ENCODE results near the gene SPATA2. TPM values are rescaled to one million over a fixed set of nuclear protein-coding genes. Genes with fewer than 3 reads are reported as not detected.

Gene SPATA2
- total RNA-seq, 1 donor from 2014 or later, result 4.0 TPM

GRCh38 chr20:49913399-49914047 is 1.8 kb downstream of the SPATA2 start:
- no peaks in the 10 kb centered on the region for H3K9me3 ChIP-seq (ENCODE audit: low read depth)
- H3K79me2 ChIP-seq (ENCODE audit: low read depth), result peaks cover 63% of the 10 kb centered on the region
- Mint-ChIP-seq H3K27ac (no peak overlapping the region), H3K36me3 (no peaks in the 10 kb centered on the region), H3K4me1 (peaks cover 48% of the 10 kb centered on the region), H3K27me3 (ENCODE audit: insufficient read depth, low read depth) (peaks cover 2% of the 10 kb centered on the region), H3K9me3 (no peaks in the 10 kb centered on the region), H3K4me3 (peak overlapping the region; percentile 99)
- no peak for DNase-seq (ENCODE audit: low spot score)
- peak overlapping the region; percentile 94 for H3K4me2 ChIP-seq
- H3K4me1 ChIP-seq, result peaks cover 5% of the 10 kb centered on the region
- H3K27me3 ChIP-seq, result no peaks in the 10 kb centered on the region
- H4K20me1 ChIP-seq (ENCODE audit: low read depth), result peaks cover 44% of the 10 kb centered on the region
- H3K4me3 ChIP-seq, result peak overlapping the region; percentile 81
- H3K27ac ChIP-seq, result no peak overlapping the region
- peaks cover 17% of the 10 kb centered on the region for H3F3A ChIP-seq (ENCODE audit: low read depth)
- H3K36me3 ChIP-seq, result no peaks in the 10 kb centered on the region
- no peak overlapping the region for H3K9ac ChIP-seq
- TF ChIP-seq EZH2 (IDR thresholded peaks at IDR 0.05), result no peak
- no peak for TF ChIP-seq EZH2phosphoT487 (IDR thresholded peaks at IDR 0.05)
- no peak for TF ChIP-seq CTCF (IDR thresholded peaks at IDR 0.05)
- H2AFZ ChIP-seq (replicated peaks), result no peak overlapping the region

GRCh38 chr20:49910340-49910706 is 5.0 kb downstream of the SPATA2 start:
- Histone ChIP-seq H3K27me3 (no peaks in the 10 kb centered on the region), H3K27ac (no peak overlapping the region), H4K20me1 (ENCODE audit: low read depth) (peaks cover 48% of the 10 kb centered on the region), H3K79me2 (ENCODE audit: low read depth) (peaks cover 65% of the 10 kb centered on the region), H3K4me2 (no peak overlapping the region), H3K36me3 (no peaks in the 10 kb centered on the region), H3K4me1 (peaks cover 5% of the 10 kb centered on the region), H3K9me3 (ENCODE audit: low read depth) (no peaks in the 10 kb centered on the region), H3K4me3 (no peak overlapping the region), H3F3A (ENCODE audit: low read depth) (peaks cover 10% of the 10 kb centered on the region), H2AFZ (replicated peaks) (no peak overlapping the region), H3K9ac (no peak overlapping the region)
- H3K27ac Mint-ChIP-seq, result peak overlapping the region; percentile 85
- H3K4me3 Mint-ChIP-seq, result no peak overlapping the region
- no peaks in the 10 kb centered on the region for H3K9me3 Mint-ChIP-seq
- peaks cover 37% of the 10 kb centered on the region for H3K4me1 Mint-ChIP-seq
- H3K27me3 Mint-ChIP-seq (ENCODE audit: insufficient read depth, low read depth), result peaks cover 2% of the 10 kb centered on the region
- TF ChIP-seq EZH2phosphoT487 (IDR thresholded peaks at IDR 0.05), result no peak
- TF ChIP-seq CTCF (IDR thresholded peaks at IDR 0.05), result no peak
- no peak for TF ChIP-seq EZH2 (IDR thresholded peaks at IDR 0.05)
- no peak for DNase-seq (ENCODE audit: low spot score)
- H3K36me3 Mint-ChIP-seq, result peaks cover 3% of the 10 kb centered on the region

- Histone ChIP-seq H3F3A (ENCODE audit: low read depth) (peaks cover 8% of the 10 kb centered on the region), H3K4me3 (no peak overlapping the region), H3K79me2 (ENCODE audit: low read depth) (peaks cover 60% of the 10 kb centered on the region), H2AFZ (replicated peaks) (no peak overlapping the region), H3K4me1 (peaks cover 5% of the 10 kb centered on the region), H3K9ac (no peak overlapping the region), H3K9me3 (ENCODE audit: low read depth) (no peaks in the 10 kb centered on the region), H3K36me3 (no peaks in the 10 kb centered on the region), H3K27me3 (no peaks in the 10 kb centered on the region), H3K27ac (no peak overlapping the region), H3K4me2 (no peak overlapping the region), H4K20me1 (ENCODE audit: low read depth) (peaks cover 45% of the 10 kb centered on the region)
- Mint-ChIP-seq H3K9me3 (no peaks in the 10 kb centered on the region), H3K4me1 (peaks cover 37% of the 10 kb centered on the region), H3K36me3 (peaks cover 5% of the 10 kb centered on the region), H3K27me3 (ENCODE audit: insufficient read depth, low read depth) (peaks cover 2% of the 10 kb centered on the region), H3K27ac (peak overlapping the region; percentile 85), H3K4me3 (peak overlapping the region; percentile 61)
- DNase-seq (ENCODE audit: low spot score), result peak; percentile 71
- TF ChIP-seq EZH2phosphoT487 (IDR thresholded peaks at IDR 0.05), result no peak
- TF ChIP-seq EZH2 (IDR thresholded peaks at IDR 0.05), result no peak
- TF ChIP-seq CTCF (IDR thresholded peaks at IDR 0.05), result peak; percentile 55
Observed at GRCh38 chr20:49909499-49910339, 5.6 kb downstream of the SPATA2 start.
